HepG2 (cell line): ENCODE data around the gene BFSP1. TPM values are rescaled to one million over a fixed set of nuclear protein-coding genes. Genes with fewer than 3 reads are reported as not detected.

Experiments
- CAMTA2 ChIP-seq: sonication (generic); formaldehyde crosslinking; IDR thresholded peaks from 2 replicates; pipeline ENCODE4 v1.4.0; 2020; ENCODE audit warnings: mild to moderate bottlenecking, missing genetic modification reagents, borderline replicate concordance
- CENPT ChIP-seq: sonication (generic); formaldehyde crosslinking; IDR thresholded peaks from 2 replicates; pipeline ENCODE4 v1.8.0; 2022; ENCODE audit warnings: low read depth, mild to moderate bottlenecking, moderate library complexity, missing genetic modification reagents
- DMAP1 ChIP-seq: IDR thresholded peaks from 2 replicates; pipeline ENCODE4 v1.6.1; 2016
- DNMT3B ChIP-seq: conservative IDR thresholded peaks from 2 replicates; pipeline ENCODE4 v1.6.1; 2016; ENCODE audit warnings: missing biosample characterization, control low read depth
- EHMT2 ChIP-seq: fragments of 200-600 bp; sonication (generic); IDR thresholded peaks from 2 replicates; pipeline ENCODE4 v1.7.0; 2017; ENCODE audit warnings: antibody characterized with exemption, low read depth, low read length, borderline replicate concordance
- GMEB2 ChIP-seq: IDR thresholded peaks from 2 replicates; pipeline ENCODE4 v1.6.1; 2016; ENCODE audit warnings: missing biosample characterization, missing genetic modification reagents, low read depth
- IKZF5 ChIP-seq: IDR thresholded peaks from 2 replicates; pipeline ENCODE4 v1.6.1; 2018; ENCODE audit warnings: missing genetic modification reagents, mild to moderate bottlenecking, missing compliant biosample characterization
- NFKB2 ChIP-seq: sonication (generic); formaldehyde crosslinking; IDR thresholded peaks from 2 replicates; pipeline ENCODE4 v1.4.0; 2020; ENCODE audit warnings: missing genetic modification reagents, borderline replicate concordance
- PHF20 ChIP-seq: sonication (generic); formaldehyde crosslinking; IDR thresholded peaks from 2 replicates; pipeline ENCODE4 v1.5.0; 2020; ENCODE audit warnings: mild to moderate bottlenecking, missing genetic modification reagents
- PITX1 ChIP-seq: sonication (generic); formaldehyde crosslinking; IDR thresholded peaks from 2 replicates; pipeline ENCODE4 v1.5.1; 2020; ENCODE audit warnings: mild to moderate bottlenecking, missing genetic modification reagents
- SRY ChIP-seq: sonication (generic); formaldehyde crosslinking; IDR thresholded peaks from 2 replicates; pipeline ENCODE4 v1.8.0; 2022; ENCODE audit warnings: mild to moderate bottlenecking, missing genetic modification reagents
- TFDP2 ChIP-seq: sonication (generic); formaldehyde crosslinking; IDR thresholded peaks from 2 replicates; pipeline ENCODE4 v1.4.0; 2020; ENCODE audit warnings: missing genetic modification reagents
- TIGD3 ChIP-seq: sonication (generic); formaldehyde crosslinking; IDR thresholded peaks from 2 replicates; pipeline ENCODE4 v1.5.1; 2020; ENCODE audit warnings: mild to moderate bottlenecking, missing genetic modification reagents, borderline replicate concordance
- U2AF1 ChIP-seq: fragments of 200-400 bp; formaldehyde crosslinking; optimal IDR thresholded peaks from 2 replicates; pipeline ENCODE3; 2017; ENCODE audit warnings: mild to moderate bottlenecking, low read depth, low read length
- WIZ ChIP-seq: sonication (generic); formaldehyde crosslinking; IDR thresholded peaks from 2 replicates; pipeline ENCODE4 v1.5.1; 2020; ENCODE audit warnings: mild to moderate bottlenecking, missing genetic modification reagents
- XRCC5 ChIP-seq: fragments of 200-400 bp; formaldehyde crosslinking; optimal IDR thresholded peaks from 2 replicates; pipeline ENCODE3; 2017; ENCODE audit warnings: mild to moderate bottlenecking, low read length
- ZFP36 ChIP-seq: fragments of 150-350 bp; IDR thresholded peaks from 2 replicates; pipeline ENCODE4 v1.6.1; 2018; ENCODE audit warnings: borderline replicate concordance, low read length, low read depth; ENCODE audit not compliant: partially characterized antibody
- ZNF501 ChIP-seq: sonication (generic); formaldehyde crosslinking; IDR thresholded peaks from 2 replicates; pipeline ENCODE4 v1.5.1; 2020; ENCODE audit warnings: mild to moderate bottlenecking, moderate library complexity, missing genetic modification reagents
- ZNF766 ChIP-seq: sonication (generic); formaldehyde crosslinking; IDR thresholded peaks from 2 replicates; pipeline ENCODE4 v1.5.0; 2020; ENCODE audit warnings: missing genetic modification reagents, borderline replicate concordance
- polyA plus RNA-seq, 8 experiments: library from polyadenylated mRNA; depleted of rRNA in 3 of 8; stranded (reverse) in 7 of 8; unstranded in 1 of 8; fragments of >200 nt; fragmentation: Illumina TruSeq in 4 of 8; extraction: Trizol in 4 of 8; gene quantifications; 2 replicates each; pipeline versions ENCODE4 v1.2.1 to v1.2.3, GENCODE V29; 2011 to 2016; ENCODE audit warnings: low read depth in 4 of 8, missing spikeins in 1 of 8, mixed read lengths in 1 of 8; ENCODE audit not compliant: insufficient read depth in 1 of 8
- total RNA-seq, 5 experiments: library from RNA; depleted of rRNA; stranded (reverse); fragments of >200 nt; fragmentation: Illumina TruSeq; extraction: Trizol; gene quantifications; 2 replicates each; pipeline ENCODE4 v1.2.3, GENCODE V29; 2016; ENCODE audit warnings: low read depth in 1 of 5
- TF ChIP-seq, protein P1 (sequence below): sonication (generic); formaldehyde crosslinking; IDR thresholded peaks from 2 replicates; pipeline ENCODE4 v1.9.0; 2022; ENCODE audit warnings: low read depth, missing genetic modification reagents
- TF ChIP-seq, protein P2 (sequence below): sonication (generic); formaldehyde crosslinking; IDR thresholded peaks from 2 replicates; pipeline ENCODE4 v1.4.0; 2020; ENCODE audit warnings: low read depth, mild to moderate bottlenecking, missing genetic modification reagents

Gene BFSP1
- total and polyA plus RNA-seq, 2 of the 13 experiments (the other 11 are each of a cell fraction or from before 2014, with no cell fraction given) = 0.22 to 0.26 TPM

DNA sequence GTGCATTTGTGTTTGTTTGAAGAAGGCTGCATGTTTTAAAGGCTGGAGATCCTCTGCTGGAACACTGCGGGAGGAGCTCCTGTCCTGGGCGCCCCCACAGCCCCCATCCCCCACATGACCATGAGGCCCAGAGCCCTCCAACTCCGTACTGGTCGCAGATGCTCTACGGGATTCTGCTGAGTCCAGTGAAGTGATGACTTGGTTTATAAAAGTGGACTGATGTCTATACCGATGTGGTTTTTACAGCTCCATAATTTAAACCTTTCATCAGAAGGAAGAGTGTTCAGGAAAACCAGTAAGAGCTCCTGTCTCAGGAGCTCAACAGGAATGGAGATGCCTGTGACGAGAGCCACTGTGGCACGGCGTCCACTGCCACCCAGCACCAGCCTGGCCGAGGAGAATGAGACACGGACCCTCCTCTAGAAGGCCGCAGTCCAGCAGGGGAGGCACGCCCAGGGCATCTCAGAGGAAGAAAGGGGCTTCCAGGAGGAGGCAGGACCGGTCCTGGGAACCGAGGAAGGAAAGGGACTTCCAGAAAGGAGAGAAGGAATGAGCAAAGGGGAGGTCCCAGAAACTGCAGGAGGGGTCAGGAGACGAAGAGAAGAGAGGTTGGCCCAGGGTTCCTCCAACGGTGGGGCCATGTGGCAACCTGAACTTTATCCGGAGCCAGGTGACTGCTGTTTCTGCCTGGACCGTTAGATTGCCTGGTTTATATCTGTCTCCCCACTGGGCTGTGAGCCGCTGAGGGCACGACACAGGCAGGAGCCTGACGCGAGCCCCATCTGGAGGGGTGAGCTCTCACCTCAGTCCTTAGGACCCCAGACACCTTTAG is 26.9 kb downstream of the BFSP1 start (continued):
- TF ChIP-seq NFKB2 (CRISPR knock-in tag) = no peak
- TF ChIP-seq GMEB2 = no peak
- TF ChIP-seq ZFP36 = no peak
- no peak for TF ChIP-seq SRY (CRISPR knock-in tag)
- no peak for TF ChIP-seq TFDP2 (CRISPR knock-in tag)
- peak; percentile 16 for TF ChIP-seq U2AF1
- TF ChIP-seq PITX1 (CRISPR knock-in tag) = no peak
- no peak for TF ChIP-seq PHF20 (CRISPR knock-in tag)
- no peak for TF ChIP-seq EHMT2
- no peak for TF ChIP-seq WIZ (CRISPR knock-in tag)
- TF ChIP-seq ZNF501 (CRISPR knock-in tag) = no peak
- TF ChIP-seq, protein P1, sequence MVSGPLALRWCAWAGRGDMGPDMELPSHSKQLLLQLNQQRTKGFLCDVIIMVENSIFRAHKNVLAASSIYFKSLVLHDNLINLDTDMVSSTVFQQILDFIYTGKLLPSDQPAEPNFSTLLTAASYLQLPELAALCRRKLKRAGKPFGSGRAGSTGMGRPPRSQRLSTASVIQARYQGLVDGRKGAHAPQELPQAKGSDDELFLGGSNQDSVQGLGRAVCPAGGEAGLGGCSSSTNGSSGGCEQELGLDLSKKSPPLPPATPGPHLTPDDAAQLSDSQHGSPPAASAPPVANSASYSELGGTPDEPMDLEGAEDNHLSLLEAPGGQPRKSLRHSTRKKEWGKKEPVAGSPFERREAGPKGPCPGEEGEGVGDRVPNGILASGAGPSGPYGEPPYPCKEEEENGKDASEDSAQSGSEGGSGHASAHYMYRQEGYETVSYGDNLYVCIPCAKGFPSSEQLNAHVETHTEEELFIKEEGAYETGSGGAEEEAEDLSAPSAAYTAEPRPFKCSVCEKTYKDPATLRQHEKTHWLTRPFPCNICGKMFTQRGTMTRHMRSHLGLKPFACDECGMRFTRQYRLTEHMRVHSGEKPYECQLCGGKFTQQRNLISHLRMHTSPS (CRISPR knock-in tag) = no peak
- no peak for TF ChIP-seq ZNF766 (CRISPR knock-in tag)
- TF ChIP-seq DNMT3B (CRISPR knock-in tag) = no peak
- TF ChIP-seq, protein P2, sequence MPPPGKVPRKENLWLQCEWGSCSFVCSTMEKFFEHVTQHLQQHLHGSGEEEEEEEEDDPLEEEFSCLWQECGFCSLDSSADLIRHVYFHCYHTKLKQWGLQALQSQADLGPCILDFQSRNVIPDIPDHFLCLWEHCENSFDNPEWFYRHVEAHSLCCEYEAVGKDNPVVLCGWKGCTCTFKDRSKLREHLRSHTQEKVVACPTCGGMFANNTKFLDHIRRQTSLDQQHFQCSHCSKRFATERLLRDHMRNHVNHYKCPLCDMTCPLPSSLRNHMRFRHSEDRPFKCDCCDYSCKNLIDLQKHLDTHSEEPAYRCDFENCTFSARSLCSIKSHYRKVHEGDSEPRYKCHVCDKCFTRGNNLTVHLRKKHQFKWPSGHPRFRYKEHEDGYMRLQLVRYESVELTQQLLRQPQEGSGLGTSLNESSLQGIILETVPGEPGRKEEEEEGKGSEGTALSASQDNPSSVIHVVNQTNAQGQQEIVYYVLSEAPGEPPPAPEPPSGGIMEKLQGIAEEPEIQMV (CRISPR knock-in tag) = 0 out of 2 replicates have a peak, but pooled peaks have one; percentile 14
- TF ChIP-seq IKZF5 = peak; percentile 3; the same call in 1 of the 2 replicates
- TF ChIP-seq DMAP1 (CRISPR knock-in tag) = no peak
- TF ChIP-seq CENPT (CRISPR knock-in tag) = no peak
- TF ChIP-seq XRCC5 = peak; percentile 9
- no peak for TF ChIP-seq TIGD3 (CRISPR knock-in tag)
- TF ChIP-seq CAMTA2 = no peak
